ENCODE data around the gene KLHDC3. TPM values are rescaled to one million over a fixed set of nuclear protein-coding genes. Genes with fewer than 3 reads are reported as not detected.

KLHDC3 gene
- total and polyA plus RNA-seq, 3 donors from 2014 or later = 207 to 422 (median 210) TPM

GRCh38 chr6:42971746-42972327 lies 42.2 kb upstream of the KLHDC3 start:
- no peaks in the 10 kb centered on the region for H3K4me1 ChIP-seq
- no peak for TF ChIP-seq POLR2A (IDR thresholded peaks at IDR 0.05)
- H3K36me3 ChIP-seq (ENCODE audit: low read depth, missing control alignments) = no peaks in the 10 kb centered on the region
- H3K27ac ChIP-seq = no peak overlapping the region
- H3K4me3 ChIP-seq = no peak overlapping the region
- no peaks in the 10 kb centered on the region for H3K9me3 ChIP-seq
- H3K27me3 ChIP-seq = no peaks in the 10 kb centered on the region
- no peak for DNase-seq
- 82 to 93% methylated on average over 3 of the region's 3 CpGs for WGBS, 2 donors
- intact Hi-C loops (cut with DNase I; ENCODE audit: low total_unique reads) = no loop called here

DNA sequence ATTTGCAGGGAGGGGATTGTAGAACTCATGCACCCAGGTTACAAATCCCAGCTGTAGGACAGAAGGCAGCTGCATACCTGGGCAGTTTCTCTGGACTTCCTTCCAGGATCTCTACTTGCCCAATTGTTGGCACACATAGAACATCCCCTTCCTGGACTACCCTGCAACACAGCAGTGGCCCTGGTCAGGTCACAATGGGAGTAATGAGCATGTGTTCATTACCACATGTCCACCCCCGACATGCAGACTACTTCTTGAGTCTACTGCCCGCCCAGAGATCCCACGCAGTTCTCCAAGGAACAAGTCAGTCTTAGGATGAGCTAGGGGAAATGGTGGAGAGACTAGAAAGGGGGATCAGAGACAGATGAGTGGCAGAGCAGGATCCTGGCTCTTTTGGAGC lies 40.1 kb upstream of the KLHDC3 start:
- 84 to 97% methylated on average over 3 of the region's 3 CpGs for WGBS, 2 donors
- Histone ChIP-seq H3K36me3 (ENCODE audit: low read depth, missing control alignments) (no peaks in the 10 kb centered on the region), H3K9me3 (no peaks in the 10 kb centered on the region), H3K4me1 (no peaks in the 10 kb centered on the region), H3K27me3 (no peaks in the 10 kb centered on the region), H3K27ac (no peak overlapping the region), H3K4me3 (no peak overlapping the region)
- intact Hi-C loops (cut with DNase I; ENCODE audit: low total_unique reads) = no loop called here
- no peak for DNase-seq
- TF ChIP-seq POLR2A (IDR thresholded peaks at IDR 0.05) = no peak
- TF ChIP-seq, protein P1, sequence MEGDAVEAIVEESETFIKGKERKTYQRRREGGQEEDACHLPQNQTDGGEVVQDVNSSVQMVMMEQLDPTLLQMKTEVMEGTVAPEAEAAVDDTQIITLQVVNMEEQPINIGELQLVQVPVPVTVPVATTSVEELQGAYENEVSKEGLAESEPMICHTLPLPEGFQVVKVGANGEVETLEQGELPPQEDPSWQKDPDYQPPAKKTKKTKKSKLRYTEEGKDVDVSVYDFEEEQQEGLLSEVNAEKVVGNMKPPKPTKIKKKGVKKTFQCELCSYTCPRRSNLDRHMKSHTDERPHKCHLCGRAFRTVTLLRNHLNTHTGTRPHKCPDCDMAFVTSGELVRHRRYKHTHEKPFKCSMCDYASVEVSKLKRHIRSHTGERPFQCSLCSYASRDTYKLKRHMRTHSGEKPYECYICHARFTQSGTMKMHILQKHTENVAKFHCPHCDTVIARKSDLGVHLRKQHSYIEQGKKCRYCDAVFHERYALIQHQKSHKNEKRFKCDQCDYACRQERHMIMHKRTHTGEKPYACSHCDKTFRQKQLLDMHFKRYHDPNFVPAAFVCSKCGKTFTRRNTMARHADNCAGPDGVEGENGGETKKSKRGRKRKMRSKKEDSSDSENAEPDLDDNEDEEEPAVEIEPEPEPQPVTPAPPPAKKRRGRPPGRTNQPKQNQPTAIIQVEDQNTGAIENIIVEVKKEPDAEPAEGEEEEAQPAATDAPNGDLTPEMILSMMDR (IDR thresholded peaks at IDR 0.05) = no peak

DNA sequence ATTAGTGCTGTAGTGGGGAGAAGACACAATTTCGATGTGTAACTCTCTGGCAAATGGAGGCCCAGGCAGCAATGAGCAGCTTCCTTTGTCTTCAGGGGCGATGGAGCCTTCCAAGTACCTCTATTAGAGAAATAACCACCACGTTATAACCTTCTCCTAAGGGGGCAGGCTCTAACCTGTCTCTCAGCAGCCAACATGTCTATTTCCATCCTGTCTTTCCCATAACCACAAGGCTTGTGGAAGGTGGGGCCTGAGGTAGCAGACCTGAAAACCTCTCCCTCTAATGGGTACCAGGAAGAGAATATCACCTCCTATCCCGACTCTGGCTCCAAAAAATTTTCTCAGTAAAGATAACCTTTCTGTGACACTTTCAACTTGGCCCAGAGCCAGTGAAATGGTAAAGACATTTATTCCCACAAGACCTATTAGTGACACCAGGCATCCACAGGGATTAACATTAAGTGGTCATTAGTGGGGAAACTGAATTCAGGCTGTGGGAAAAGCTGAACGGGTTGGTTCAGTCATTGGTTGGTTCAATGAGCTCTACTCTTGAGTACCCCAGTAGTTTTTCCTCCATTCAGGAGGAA lies 39.0 kb upstream of the KLHDC3 start:
- 80 to 84% methylated on average over 5 of the region's 5 CpGs for WGBS, 2 donors
- Histone ChIP-seq H3K27ac (no peak overlapping the region), H3K4me3 (no peak overlapping the region), H3K27me3 (no peaks in the 10 kb centered on the region), H3K36me3 (ENCODE audit: low read depth, missing control alignments) (no peaks in the 10 kb centered on the region), H3K4me1 (peaks cover 7% of the 10 kb centered on the region), H3K9me3 (no peaks in the 10 kb centered on the region)
- intact Hi-C loops (cut with DNase I; ENCODE audit: low total_unique reads) = no loop called here
- TF ChIP-seq POLR2A (IDR thresholded peaks at IDR 0.05) = no peak
- TF ChIP-seq, protein P1 (IDR thresholded peaks at IDR 0.05) = no peak
- no peak for DNase-seq

DNA sequence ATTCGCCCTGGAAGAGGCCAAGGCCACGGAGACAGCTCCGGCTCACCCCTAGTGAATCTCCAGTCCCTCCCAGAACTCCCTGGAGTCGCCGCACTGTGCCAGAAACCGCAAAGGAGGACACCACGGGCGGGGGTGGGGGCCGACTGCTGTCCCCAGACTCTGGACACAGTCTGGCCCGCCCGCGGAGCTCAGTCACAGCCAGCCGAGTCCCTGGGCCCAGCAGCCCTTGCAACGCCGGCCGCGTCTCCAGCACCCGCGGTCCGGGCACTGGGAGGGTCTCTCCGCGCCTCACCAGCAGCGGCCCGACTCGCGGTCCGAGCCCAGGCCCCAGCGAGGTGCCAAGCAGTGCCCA lies 35.6 kb upstream of the KLHDC3 start:
- WGBS, 2 donors = 0% methylated on average over 2 to 17 of the region's 28 CpGs

DNA sequence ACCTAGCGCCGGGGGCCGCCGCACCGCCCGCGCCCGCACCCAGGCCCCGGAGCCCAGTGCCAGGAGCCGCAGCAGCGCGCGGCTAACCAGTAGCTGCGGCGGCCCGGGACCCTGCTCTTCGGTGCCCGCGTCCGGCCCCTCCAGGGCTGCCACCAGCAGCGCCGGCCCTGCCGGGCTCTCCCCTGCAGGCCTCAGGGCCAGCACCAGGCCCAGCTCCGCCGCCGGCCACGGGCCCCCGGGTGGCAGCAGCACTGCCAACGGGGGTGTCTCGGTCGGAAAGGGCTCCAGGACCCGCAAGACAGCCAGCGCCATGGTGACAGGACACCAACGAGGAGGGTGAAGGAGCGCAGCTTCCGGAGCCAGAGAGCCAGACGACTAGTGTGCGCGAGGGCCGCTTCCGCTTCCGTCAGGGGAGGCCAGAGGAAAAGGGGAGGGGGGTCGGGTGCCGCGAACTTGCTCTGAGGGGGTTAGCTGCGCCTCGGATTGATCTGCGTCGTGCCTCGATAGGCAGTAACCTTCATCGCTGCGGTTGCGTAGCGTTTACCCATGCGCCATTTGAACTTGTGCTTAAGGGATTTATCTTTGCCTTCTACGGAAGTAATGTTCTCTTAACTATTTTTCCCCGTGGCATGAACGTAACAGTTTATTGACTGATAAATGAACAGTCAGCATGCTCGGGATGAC lies 35.1 kb upstream of the KLHDC3 start, which contains the start of gene PEX6:
Gene PEX6, minus strand, starts transcription at position 343 of the 684 bp plus-strand sequence. Its CDS starts 31 bp downstream, at position 312.
- intact Hi-C loops (cut with DNase I; ENCODE audit: low total_unique reads) = no loop called here
- 0 to 1% methylated on average over 24 to 53 of the region's 59 CpGs for WGBS, 2 donors

More for the DNA sequence above, 35.6 kb upstream of the KLHDC3 start:
- peak overlapping the region; percentile 84 to 86 for H3K27ac ChIP-seq
- H3K27me3 ChIP-seq = no peaks in the 10 kb centered on the region
- H3K36me3 ChIP-seq (ENCODE audit: low read depth, missing control alignments) = no peaks in the 10 kb centered on the region
- peak overlapping the region; percentile 89 to 90 for H3K4me3 ChIP-seq
- TF ChIP-seq, protein P1 (IDR thresholded peaks at IDR 0.05) = no peak
- TF ChIP-seq POLR2A (IDR thresholded peaks at IDR 0.05) = no peak
- H3K4me1 ChIP-seq = peaks cover 10% of the 10 kb centered on the region
- DNase-seq = peak; percentile 45
- intact Hi-C loops (cut with DNase I; ENCODE audit: low total_unique reads) = no loop called here
- H3K9me3 ChIP-seq = no peaks in the 10 kb centered on the region

More for the DNA sequence above, 35.1 kb upstream of the KLHDC3 start, which contains the start of gene PEX6:
- DNase-seq = peak; percentile 91
- TF ChIP-seq, protein P1 (IDR thresholded peaks at IDR 0.05) = no peak
- no peak for TF ChIP-seq POLR2A (IDR thresholded peaks at IDR 0.05)
- no peaks in the 10 kb centered on the region for H3K9me3 ChIP-seq
- peak within 1 kb of the TSS; percentile 89 to 90 for H3K4me3 ChIP-seq
- H3K36me3 ChIP-seq (ENCODE audit: low read depth, missing control alignments) = no peaks in the 10 kb centered on the region
- H3K4me1 ChIP-seq = peaks cover 14% of the 10 kb centered on the region
- no peaks in the 10 kb centered on the region for H3K27me3 ChIP-seq
- H3K27ac ChIP-seq = peak within 1 kb of the TSS; percentile 84 to 86
